Omental fat pad (tissue), 4 donors: ENCODE results near the gene IL15. TPM values are rescaled to one million over a fixed set of nuclear protein-coding genes. Genes with fewer than 3 reads are reported as not detected.
"Not testable (repeated sequence)": the region's sequence is repeated elsewhere in the genome, so short reads cannot be mapped to it uniquely, and the experiment has no call there.

Source experiments
- ATAC-seq: fragments of 150-250 bp; one replicate; pipeline ENCODE4 v1.9.1; 2016; ENCODE audit warnings: mild to moderate bottlenecking, moderate library complexity; ENCODE audit not compliant: low FRiP score
- DNase-seq: peaks from one replicate; pipeline ENCODE4 v3.0.0-alpha.2; 2019; ENCODE audit warnings: low spot score
- total RNA-seq, 4 donors: library from RNA; depleted of rRNA; stranded (reverse); fragments of >200 nt; gene quantifications; one replicate each; pipeline ENCODE4 v1.1.0, GENCODE V29; 2016
- TF ChIP-seq, protein P1 (sequence below), 3 donors: fragments of 450-650 bp; IDR thresholded peaks; one replicate each; pipeline ENCODE4 v1.5.1; 2016 to 2017; ENCODE audit warnings: antibody characterized with exemption in 3 of 3, mild to moderate bottlenecking in 3 of 3, moderate library complexity in 2 of 3

IL15 gene
- total RNA-seq, 4 donors from 2014 or later = 3.9 to 14.2 (median 7.6) TPM

DNA sequence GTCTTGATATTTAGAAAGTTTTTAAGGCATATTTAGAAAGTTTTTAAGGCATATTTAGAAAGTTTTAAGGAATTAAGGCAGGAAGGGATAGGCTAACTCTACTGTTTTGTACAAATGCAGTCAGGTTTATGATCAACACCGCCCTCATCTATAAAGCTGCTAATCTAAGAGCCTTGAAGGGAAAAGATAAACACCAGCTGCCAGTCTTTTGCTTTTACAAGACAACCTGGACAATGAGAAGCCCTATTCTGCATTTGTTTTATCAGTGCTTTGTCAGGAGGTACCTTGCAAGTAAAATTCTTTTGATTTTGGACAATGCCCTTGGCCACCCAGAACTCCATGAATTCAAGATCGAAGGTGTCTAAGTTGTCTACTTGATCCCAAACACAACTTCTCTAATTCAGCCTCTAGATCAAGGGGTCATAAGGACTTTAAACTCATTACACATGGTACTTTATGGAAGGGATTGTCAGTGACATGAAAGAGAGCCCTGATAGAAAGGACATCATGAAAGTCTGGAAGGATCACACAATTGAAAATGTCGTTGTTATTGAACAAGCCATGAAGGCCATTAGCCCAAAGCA is 39.8 kb downstream of the IL15 start:
- ATAC-seq (no peak), DNase-seq (no peak)

DNA sequence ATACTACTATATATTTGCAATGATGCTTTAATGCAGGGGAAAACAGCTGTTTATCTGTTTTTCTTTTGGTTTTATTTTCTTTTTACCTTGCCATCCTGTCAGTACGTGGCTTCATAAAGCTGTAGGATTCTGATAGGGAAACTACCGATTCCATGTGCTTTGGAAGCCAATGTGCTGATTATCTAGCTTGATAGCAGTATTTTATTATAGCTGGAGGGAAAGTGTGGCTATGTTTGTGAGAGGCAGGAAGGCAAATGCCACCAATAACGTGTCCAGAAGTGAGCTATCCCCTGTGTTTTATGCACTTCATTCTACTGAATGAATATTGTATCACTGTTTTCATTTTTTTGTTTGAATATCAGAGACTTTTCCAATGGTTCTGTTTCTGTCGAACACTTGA is 43.7 kb downstream of the IL15 start:
- DNase-seq = no peak
- ATAC-seq = no peak
- TF ChIP-seq, protein P1, sequence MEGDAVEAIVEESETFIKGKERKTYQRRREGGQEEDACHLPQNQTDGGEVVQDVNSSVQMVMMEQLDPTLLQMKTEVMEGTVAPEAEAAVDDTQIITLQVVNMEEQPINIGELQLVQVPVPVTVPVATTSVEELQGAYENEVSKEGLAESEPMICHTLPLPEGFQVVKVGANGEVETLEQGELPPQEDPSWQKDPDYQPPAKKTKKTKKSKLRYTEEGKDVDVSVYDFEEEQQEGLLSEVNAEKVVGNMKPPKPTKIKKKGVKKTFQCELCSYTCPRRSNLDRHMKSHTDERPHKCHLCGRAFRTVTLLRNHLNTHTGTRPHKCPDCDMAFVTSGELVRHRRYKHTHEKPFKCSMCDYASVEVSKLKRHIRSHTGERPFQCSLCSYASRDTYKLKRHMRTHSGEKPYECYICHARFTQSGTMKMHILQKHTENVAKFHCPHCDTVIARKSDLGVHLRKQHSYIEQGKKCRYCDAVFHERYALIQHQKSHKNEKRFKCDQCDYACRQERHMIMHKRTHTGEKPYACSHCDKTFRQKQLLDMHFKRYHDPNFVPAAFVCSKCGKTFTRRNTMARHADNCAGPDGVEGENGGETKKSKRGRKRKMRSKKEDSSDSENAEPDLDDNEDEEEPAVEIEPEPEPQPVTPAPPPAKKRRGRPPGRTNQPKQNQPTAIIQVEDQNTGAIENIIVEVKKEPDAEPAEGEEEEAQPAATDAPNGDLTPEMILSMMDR (IDR thresholded peaks at IDR 0.05) = no peak

More for the DNA sequence above, 39.8 kb downstream of the IL15 start:
- TF ChIP-seq, protein P1 (IDR thresholded peaks at IDR 0.05) = no peak

DNA sequence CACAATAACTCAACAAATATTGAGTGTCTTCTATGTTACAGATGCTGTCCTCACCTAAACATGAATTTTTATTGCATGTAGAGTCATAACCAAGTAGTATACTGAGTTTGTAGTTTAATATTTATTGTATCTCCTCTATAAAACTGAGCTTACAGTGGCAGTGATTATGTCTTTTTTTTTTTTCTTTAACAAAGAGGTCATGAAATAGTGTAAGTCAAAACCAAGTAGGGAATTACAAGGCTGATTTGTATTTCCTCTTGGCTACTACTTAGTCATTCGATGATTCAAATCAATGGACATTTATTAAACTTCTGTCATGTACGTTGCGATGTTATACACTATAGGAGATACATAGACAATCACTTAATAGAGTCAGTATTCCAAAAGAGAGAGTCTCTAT is 48.4 kb downstream of the IL15 start:
- no peak for DNase-seq
- no peak for ATAC-seq
- TF ChIP-seq, protein P1 (IDR thresholded peaks at IDR 0.05) = no peak

DNA sequence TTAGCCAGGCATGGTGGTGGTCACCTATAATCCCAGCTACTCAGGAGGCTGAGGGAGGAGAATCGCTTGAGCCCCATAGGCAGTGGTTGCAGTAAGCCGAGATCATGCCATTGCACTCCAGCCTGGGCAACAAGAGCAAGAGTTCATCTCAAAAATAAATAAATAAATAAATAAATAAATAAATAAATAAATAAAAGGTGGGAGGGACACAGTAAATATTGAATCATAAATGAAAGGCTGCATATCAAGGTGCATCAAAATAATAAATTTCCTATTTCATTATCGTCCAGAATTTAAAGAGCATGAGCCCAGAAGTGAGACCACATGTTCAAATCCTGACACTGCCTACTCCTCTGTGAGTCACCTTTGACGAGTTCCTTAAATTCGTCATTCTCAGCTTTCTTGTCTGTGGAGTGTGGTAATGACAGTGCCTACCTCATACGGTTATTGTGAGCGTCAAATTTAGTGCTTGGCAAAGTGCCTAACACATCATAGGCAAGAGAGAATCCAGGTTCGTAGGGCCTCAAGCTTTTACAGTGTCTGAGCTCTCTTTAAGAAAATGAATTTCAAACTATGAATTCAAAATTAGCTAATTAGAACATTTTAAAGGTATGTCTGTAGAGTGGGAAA is 49.9 kb downstream of the IL15 start:
- DNase-seq = no peak
- TF ChIP-seq, protein P1 (IDR thresholded peaks at IDR 0.05) = no peak

DNA sequence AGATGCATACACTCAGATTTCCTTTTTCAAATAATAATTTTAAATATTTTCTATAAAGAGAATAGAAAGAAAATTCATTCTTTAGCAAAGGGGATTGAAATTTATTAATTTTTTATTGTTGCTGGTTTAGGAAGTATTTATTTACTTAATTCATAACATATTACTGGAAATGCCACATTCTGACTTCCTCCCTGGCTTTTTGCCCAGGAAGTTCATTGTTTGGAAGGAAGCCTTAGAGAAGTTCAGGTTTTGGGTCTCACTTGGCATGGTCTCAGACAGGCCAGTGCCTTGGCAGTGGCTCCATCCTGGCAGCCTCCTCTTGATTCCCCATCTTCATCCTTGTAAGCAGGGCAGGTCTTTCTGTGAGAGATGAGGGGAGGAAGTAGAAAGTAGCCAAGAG is 50.5 kb downstream of the IL15 start:
- ATAC-seq (no peak), DNase-seq (no peak)

More for the DNA sequence above, 49.9 kb downstream of the IL15 start:
- no peak for ATAC-seq

DNA sequence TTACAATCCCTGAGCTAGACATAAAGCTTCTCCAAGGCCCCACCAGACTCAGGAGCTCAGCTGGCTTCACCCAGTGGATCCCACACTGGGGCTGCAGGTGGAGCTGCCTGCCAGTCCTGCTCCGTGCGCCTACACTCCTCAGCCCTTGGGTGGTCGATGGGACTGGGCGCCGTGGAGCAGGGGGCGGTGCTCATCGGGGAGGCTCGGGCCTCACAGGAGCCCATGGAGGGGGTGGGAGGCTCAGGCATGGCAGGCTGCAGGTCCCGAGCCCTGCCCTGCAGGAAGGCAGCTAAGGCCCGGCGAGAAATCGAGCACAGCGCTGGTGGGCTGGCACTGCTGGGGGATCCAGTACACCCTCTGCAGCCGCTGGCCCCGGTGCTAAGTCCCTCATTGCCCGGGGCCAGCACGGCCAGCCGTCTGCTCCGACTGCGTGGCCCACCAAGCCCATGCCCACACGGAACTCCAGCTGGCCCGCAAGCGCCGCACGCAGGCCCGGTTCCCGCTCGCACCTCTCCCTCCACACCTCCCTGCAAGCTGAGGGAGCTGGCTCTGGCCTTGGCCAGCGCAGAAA is 53.4 kb downstream of the IL15 start:
- not testable (repeated sequence) for ATAC-seq, DNase-seq

More for the DNA sequence above, 50.5 kb downstream of the IL15 start:
- TF ChIP-seq, protein P1 (IDR thresholded peaks at IDR 0.05) = no peak

DNA sequence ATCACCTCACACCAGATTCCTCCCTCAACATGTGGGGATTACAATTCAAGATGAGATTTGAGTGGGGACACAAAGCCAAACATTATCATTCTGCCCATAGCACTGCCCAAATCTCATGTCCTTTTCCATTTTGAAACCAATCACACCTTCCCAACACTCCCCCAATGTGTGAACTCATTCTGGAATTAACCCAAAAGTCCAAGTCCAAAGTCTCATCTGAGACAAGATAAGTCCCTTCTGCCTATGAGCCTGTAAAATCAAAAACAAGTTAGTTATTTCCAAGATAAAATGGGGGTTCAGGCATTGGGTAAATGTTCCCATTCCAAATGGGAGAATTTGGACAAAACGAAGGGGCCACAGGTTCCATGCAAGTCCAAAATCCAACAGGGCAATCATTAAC is 54.9 kb downstream of the IL15 start:
- DNase-seq, ATAC-seq: not testable (repeated sequence)

DNA sequence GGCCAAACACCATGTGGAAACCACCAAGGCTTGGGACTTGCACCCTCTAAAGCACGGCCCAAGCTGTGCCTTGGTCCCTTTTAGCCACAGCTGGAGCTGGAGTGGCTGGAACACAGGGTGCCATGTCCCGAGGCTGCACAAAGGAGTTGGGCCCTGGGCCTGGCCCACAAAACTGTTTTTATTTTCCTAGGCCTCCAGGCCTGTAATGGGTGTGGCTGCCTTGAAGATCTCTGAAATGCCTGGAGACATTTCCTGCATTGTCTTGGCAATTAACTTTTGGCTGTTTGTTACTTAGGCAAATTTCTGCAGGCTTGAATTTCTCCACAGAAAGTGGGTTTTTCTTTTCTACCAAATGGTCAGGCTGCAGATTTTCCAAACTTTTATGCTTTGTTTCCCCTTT is 55.7 kb downstream of the IL15 start:
- no peak for ATAC-seq
- TF ChIP-seq, protein P1 (IDR thresholded peaks at IDR 0.05) = no peak
- DNase-seq = no peak
